Ishikawa (cell line): Measurements from ENCODE around the gene PRR35.

Experiments
- CEBPB ChIP-seq: IDR thresholded peaks from 2 replicates; pipeline ENCODE4 v1.6.1; 2012
- CREB1 ChIP-seq: IDR thresholded peaks from 2 replicates; pipeline ENCODE4 v1.6.1; 2012; ENCODE audit warnings: low read depth
- EGR1 ChIP-seq: IDR thresholded peaks from 2 replicates; pipeline ENCODE4 v1.6.1; 2012
- EP300 ChIP-seq: IDR thresholded peaks from 2 replicates; pipeline ENCODE4 v1.6.1; 2012; ENCODE audit warnings: borderline replicate concordance
- FOXM1 ChIP-seq: IDR thresholded peaks from 2 replicates; pipeline ENCODE4 v1.6.1; 2012; ENCODE audit warnings: low read depth, borderline replicate concordance
- MAX ChIP-seq: IDR thresholded peaks from 2 replicates; pipeline ENCODE4 v1.6.1; 2012
- NFIC ChIP-seq: IDR thresholded peaks from 2 replicates; pipeline ENCODE4 v1.6.1; 2012
- RAD21 ChIP-seq: IDR thresholded peaks from 2 replicates; pipeline ENCODE4 v1.6.1; 2012; ENCODE audit warnings: low read depth
- REST ChIP-seq: IDR thresholded peaks from 2 replicates; pipeline ENCODE4 v1.6.1; 2012; ENCODE audit warnings: low read depth, mild to moderate bottlenecking
- TAF1 ChIP-seq: IDR thresholded peaks from 2 replicates; pipeline ENCODE4 v1.6.1; 2012; ENCODE audit warnings: low read depth, mild to moderate bottlenecking
- TCF12 ChIP-seq: IDR thresholded peaks from 2 replicates; pipeline ENCODE4 v1.6.1; 2012; ENCODE audit warnings: low read depth
- TEAD4 ChIP-seq: IDR thresholded peaks from 2 replicates; pipeline ENCODE4 v1.6.1; 2012
- USF1 ChIP-seq: IDR thresholded peaks from 2 replicates; pipeline ENCODE4 v1.6.1; 2012
- YY1 ChIP-seq: IDR thresholded peaks from 2 replicates; pipeline ENCODE4 v1.6.1; 2012; ENCODE audit warnings: low read depth
- ZBTB7A ChIP-seq: IDR thresholded peaks from 2 replicates; pipeline ENCODE4 v1.6.1; 2012; ENCODE audit warnings: low read depth

PRR35 gene

DNA sequence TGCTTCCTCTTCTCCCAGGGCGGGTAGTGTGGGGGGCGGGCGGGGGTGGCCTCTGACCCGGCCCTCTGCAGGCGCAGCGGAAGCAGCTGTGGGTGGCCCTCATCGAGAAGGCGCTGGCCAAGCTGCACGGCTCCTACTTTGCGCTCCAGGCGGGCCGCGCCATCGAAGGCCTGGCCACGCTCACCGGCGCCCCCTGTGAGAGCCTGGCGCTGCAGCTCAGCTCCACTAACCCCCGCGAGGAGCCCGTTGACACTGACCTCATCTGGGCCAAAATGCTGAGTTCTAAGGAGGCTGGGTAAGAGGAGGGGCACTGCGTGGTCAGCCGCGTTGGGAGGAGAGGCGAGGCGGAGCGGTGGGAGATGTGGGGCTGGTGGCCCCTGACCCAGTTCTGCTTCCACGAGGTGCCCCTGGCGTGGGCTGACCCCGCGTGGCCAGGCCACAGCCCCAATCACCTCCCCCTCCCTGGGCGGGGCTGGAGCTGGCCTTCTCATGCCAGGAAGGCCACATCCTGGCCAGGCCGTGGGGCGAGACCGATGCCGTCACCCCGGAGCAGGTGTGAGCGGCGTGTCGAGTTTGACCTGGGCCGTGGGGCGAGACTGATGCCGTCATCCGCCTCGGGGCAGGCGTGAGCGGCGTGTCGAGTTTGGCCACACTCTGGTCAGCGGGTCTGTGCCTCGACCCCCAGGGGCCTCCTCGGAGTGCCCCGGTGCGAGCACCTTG is 10.5 kb upstream of the PRR35 start:
- TF ChIP-seq EGR1 (no peak), FOXM1 (no peak), TCF12 (no peak), CEBPB (no peak), NFIC (no peak), USF1 (no peak), MAX (no peak), ZBTB7A (no peak)

DNA sequence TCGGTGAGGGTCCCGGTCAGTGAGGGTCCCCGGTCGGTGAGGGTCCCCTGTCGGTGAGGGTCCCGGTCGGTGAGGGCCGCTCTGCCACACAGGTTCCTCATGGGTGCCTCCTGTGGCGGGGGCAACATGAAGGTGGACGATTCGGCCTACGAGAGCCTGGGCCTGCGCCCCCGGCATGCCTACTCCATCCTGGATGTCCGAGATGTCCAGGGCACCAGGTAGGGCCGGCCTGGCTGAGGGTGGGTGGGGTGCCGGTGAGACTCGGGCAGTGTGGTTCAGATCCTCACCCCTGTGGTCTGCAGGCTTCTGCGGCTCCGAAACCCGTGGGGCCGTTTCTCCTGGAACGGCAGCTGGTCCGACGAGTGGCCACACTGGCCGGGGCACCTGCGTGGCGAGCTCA is 9.0 kb upstream of the PRR35 start:
- TF ChIP-seq TCF12 = no peak
- TF ChIP-seq NFIC = no peak
- TF ChIP-seq CEBPB = no peak
- TF ChIP-seq USF1 = no peak
- TF ChIP-seq TEAD4 = no peak
- TF ChIP-seq FOXM1 = no peak
- no peak for TF ChIP-seq EP300
- TF ChIP-seq REST = no peak
- TF ChIP-seq YY1 = no peak
- TF ChIP-seq RAD21 = no peak
- TF ChIP-seq CREB1 = no peak

DNA sequence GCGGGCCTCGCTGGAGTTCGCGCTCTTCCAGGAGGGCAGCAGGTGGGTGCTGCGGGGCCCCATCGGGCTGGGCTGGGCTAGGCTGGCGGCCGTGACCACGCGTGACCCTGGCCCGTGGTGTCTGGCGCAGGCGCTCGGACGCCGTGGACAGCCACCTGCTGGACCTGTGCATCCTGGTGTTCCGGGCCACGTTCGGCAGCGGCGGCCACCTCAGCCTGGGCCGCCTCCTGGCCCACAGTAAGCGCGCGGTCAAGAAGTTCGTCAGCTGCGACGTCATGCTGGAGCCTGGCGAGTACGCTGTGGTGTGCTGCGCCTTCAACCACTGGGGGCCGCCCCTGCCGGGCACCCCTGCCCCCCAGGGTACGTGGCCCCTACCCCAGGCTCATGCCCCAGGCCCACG is 8.0 kb upstream of the PRR35 start:
- no peak for TF ChIP-seq FOXM1
- TF ChIP-seq TCF12 = no peak
- no peak for TF ChIP-seq REST
- no peak for TF ChIP-seq YY1
- no peak for TF ChIP-seq NFIC
- TF ChIP-seq TEAD4 = no peak
- no peak for TF ChIP-seq CREB1
- TF ChIP-seq EP300 = no peak
- TF ChIP-seq CEBPB = no peak
- no peak for TF ChIP-seq ZBTB7A
- TF ChIP-seq USF1 = no peak
- no peak for TF ChIP-seq TAF1
- no peak for TF ChIP-seq MAX
- no peak for TF ChIP-seq RAD21
- no peak for TF ChIP-seq EGR1

- no peak for TF ChIP-seq EGR1
- 0 out of 2 replicates have a peak, but pooled peaks have one; percentile 43 for TF ChIP-seq ZBTB7A
- no peak for TF ChIP-seq TCF12
- no peak for TF ChIP-seq USF1
Measured at GRCh38 chr16:553601-554296, 6.4 kb upstream of the PRR35 start.

DNA sequence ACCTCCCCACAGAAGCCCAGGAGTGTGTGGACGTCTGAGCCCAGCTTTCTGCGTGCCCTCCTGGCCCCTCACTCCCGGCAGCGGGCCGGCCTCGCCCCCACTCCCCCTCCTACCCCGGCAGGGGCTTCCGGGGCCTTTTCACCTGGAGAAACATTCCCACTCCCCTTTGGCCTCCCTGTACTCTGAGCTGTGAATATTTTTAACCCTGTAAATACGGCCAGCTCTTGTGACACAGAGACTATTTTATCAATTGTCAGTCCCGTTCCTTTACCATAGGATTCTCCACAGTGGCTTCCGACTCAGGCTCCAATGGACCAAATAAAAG is 5.9 kb upstream of the PRR35 start:
- TF ChIP-seq CREB1 (no peak), TEAD4 (no peak), EGR1 (no peak), YY1 (no peak), ZBTB7A (no peak), CEBPB (no peak), NFIC (no peak), FOXM1 (no peak), EP300 (no peak), REST (no peak), TCF12 (no peak), TAF1 (no peak), MAX (no peak), USF1 (no peak), RAD21 (no peak)
